ENCODE results near the gene TSC2.

- TF ChIP-seq JUN (CRISPR knock-in tag; IDR thresholded peaks at IDR 0.05) (no peak), E2F1 (CRISPR knock-in tag; IDR thresholded peaks at IDR 0.05) (no peak), CTCF (IDR thresholded peaks at IDR 0.05) (no peak), PRDM15 (CRISPR knock-in tag; IDR thresholded peaks at IDR 0.05) (no peak), TCF7 (CRISPR knock-in tag; IDR thresholded peaks at IDR 0.05; ENCODE audit: low read depth) (no peak), TP53 (CRISPR knock-in tag; IDR thresholded peaks at IDR 0.05) (no peak), TEAD4 (CRISPR knock-in tag; IDR thresholded peaks at IDR 0.05) (no peak), ZMAT4 (CRISPR knock-in tag; IDR thresholded peaks at IDR 0.05) (no peak), USF1 (CRISPR knock-in tag; IDR thresholded peaks at IDR 0.05) (no peak), CREM (CRISPR knock-in tag; IDR thresholded peaks at IDR 0.05) (no peak), FOXP4 (CRISPR knock-in tag; IDR thresholded peaks at IDR 0.05) (no peak)
Observed at GRCh38 chr16:2061023-2061422, 13.2 kb downstream of the TSC2 start.
